Stimulated activated CD4-positive, alpha-beta T cell treated with anti-CD3 and anti-CD28 coated beads, Interleukin-12 subunit alpha, Interleukin-12 subunit beta, amount 100 ng/mL, for 48 hours (primary cell): Measurements from ENCODE around the gene PIP4K2C.
"Not testable (repeated sequence)": the region's sequence is repeated elsewhere in the genome, so short reads cannot be mapped to it uniquely, and the experiment has no call there.

Source experiments
- DNase-seq, 3 donors: peaks; one replicate each; pipeline ENCODE4 v3.0.0-alpha.2; 2020; ENCODE audit warnings: low read depth in 2 of 3, low spot score in 1 of 3

The PIP4K2C gene

DNA sequence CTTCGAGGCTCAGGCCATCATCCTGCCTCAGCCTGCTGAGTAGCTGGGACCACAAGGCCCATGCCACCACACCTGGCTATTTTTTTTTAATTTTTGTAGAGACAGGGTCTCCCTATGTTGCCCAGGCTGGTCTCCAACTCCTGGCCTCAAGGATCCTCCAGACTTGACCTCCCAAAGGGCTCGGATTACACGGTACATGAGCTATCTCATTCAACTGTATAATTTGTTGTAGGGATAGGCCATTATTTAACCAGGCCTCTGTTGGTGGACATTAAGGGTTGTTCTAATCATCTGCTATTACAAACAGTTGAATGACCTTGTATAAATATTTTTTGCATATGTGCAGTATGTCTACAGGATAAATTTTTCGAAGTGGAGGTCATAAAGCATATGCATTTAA, 32.1 kb upstream of the PIP4K2C start:
- DNase-seq = no peak

DNA sequence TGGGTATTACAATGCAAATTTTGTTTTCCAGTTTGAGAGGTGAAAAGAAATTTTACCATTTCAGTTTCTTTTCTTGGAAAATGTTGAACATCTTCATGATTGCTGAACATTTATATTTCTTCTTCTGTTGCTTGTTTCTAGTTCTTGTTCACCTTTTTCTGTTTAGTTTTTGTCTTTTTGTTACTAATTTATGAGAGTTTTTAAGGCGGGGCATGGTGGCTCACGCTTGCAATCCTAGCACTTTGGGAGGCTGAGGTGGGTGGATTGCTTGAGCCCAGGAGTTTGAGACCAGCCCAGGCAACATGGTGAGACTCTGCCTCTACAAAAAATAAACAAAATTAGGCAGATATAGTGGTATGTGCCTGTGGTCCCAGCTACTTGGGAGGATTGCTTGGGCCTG, 30.5 kb upstream of the PIP4K2C start:
- DNase-seq = no peak

DNA sequence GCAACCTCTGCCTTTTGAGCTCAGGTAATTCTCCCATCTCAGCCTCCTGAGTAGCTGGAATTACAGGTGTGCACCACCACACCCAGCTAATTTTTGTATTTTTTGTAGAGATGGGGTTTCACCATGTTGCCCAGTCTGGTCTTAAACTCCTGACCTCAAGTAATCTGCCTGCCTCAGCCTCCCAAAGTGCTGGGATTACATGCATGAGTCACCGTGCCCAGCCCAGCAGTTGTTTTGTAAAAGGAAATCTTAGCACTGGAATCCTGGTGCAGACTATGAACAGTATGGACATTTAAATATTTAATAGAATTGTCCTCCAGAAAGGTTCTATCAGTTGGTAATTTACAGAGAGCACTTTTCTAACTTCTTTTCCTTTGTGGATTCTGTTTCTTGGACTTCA, 29.9 kb upstream of the PIP4K2C start:
- not testable (repeated sequence) for DNase-seq

DNA sequence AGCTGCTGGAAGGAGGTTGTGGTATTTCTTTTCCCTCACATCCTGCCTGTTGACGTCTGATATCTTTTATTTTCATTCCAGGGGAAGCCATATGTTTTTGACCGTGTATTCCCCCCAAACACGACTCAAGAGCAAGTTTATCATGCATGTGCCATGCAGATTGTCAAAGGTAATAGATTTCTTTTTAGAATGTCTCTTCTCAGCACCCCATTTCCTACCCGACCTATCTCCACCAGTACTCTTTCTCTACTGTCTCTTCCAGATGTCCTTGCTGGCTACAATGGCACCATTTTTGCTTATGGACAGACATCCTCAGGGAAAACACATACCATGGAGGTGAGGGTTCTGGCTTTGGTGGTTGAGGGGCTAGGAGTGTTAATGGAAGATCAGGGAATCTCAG, 27.6 kb upstream of the PIP4K2C start:
- DNase-seq = no peak

DNA sequence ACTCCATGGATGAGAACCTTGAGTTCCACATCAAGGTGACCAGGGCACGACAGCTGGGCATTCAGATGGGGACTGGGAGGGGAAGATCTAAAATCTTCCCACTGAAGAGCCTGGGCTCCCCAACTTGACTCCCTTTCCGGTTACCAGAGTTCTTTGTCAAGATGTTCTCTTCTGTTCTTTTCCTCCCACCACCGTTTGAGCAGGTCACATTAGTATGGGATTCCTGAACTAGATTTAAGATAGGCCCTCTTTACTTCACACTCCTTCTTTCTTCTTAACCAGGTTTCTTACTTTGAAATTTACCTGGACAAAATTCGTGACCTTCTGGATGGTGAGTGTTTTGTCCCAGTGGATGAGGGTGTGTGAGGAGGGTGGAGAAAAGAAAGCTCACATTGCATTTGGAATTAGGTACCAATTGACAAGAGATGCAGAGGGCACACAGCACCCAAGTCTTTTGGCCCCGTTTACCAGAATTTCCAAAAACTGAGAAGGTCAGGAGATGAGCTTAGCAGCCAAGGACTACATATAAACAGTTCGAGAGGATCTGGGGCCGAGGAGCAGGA, 26.7 kb upstream of the PIP4K2C start:
- DNase-seq = no peak

DNA sequence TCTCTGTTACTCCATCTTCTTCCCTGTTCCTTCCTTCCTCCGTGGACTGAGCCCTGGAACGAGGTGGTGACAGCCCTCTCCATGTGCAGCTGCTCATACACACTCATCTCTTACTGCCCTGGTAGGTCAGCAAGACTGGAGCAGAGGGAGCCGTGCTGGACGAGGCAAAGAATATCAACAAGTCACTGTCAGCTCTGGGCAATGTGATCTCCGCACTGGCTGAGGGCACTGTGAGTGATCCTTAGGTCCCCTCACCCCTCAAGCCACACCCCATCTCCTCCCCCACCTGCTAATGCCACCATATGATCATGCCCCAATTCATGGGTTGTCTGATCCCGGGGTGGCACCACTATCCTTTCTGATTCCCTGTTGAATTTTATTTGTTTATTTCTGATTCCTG, 22.2 kb upstream of the PIP4K2C start:
- no peak for DNase-seq

DNA sequence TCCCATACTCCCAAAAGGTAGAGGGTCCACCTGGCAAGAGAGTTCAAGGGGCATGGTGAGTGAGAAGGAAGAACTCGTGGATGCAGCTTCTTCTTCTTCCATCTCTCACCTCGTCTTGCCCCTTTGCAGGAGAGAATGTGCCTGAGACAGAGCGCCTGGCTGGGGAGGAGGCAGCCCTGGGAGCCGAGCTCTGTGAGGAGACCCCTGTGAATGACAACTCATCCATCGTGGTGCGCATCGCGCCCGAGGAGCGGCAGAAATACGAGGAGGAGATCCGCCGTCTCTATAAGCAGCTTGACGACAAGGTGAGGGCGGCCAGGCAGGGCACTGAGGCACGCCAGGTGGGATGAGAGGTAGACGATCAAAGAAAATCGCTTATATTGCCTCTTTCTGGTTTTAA, 21.1 kb upstream of the PIP4K2C start:
- DNase-seq = no peak

DNA sequence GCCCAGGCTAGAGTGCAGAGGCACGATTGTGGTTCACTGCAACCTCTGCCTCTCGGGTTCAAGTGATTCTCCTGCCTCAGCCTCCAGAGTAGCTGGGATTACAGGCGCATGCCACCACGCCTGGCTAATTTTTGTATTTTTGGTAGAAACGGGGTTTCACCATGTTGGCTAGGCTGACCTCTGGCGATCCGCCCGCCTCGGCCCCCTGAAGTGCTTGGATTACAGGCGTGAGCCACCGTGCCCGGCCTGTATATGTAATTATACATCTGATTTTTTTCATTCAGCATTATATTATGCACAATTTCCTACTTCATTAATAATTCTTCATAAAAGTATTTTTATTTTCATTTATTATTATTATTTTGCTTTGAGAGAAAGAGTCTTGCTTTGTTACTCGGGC, 20.6 kb upstream of the PIP4K2C start:
- DNase-seq = not testable (repeated sequence)

DNA sequence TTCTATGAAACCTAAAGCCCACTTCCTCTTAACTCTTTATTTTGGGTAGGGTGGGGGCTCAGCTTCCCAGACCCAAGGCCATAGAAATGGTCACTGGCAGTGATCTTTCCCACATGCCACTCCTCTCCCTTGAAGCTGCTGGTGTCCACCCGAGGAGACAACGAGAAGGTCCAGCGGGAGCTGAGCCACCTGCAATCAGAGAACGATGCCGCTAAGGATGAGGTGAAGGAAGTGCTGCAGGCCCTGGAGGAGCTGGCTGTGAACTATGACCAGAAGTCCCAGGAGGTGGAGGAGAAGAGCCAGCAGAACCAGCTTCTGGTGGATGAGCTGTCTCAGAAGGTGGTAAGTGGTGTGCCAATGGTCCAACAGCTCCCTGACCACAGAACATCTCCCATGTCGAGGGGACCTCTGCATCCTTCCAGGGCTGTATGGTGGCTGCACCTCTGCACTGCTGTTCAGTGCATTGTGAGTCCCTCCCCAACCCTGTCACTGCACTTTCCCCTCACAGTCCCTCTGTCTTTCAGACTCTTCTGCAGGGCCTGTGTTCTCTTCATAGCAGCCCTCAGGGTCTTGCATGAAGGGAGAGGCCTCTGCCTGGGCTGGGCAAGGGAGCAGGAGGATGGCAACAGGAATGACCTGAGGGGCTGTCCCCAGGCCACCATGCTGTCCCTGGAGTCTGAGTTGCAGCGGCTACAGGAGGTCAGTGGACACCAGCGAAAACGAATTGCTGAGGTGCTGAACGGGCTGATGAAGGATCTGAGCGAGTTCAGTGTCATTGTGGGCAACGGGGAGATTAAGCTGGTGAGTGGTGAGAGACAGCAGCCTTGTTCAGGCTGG, 18.8 kb upstream of the PIP4K2C start:
- DNase-seq = no peak

DNA sequence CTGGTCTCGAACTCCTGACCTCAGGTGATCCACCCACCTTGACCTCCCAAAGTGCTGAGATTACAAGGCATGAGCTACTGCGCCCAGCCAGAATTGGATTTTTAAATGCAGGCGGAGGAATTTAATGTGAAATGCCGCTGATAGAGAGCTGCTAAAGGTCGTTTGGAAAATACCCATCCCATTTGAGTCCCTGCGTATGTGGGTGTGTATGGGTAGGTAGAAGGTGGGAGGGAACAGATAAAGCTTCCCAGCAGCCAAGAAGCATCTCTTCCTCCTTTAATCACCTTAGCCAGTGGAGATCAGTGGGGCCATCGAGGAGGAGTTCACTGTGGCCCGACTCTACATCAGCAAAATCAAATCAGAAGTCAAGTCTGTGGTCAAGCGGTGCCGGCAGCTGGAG, 16.2 kb upstream of the PIP4K2C start:
- DNase-seq = no peak

DNA sequence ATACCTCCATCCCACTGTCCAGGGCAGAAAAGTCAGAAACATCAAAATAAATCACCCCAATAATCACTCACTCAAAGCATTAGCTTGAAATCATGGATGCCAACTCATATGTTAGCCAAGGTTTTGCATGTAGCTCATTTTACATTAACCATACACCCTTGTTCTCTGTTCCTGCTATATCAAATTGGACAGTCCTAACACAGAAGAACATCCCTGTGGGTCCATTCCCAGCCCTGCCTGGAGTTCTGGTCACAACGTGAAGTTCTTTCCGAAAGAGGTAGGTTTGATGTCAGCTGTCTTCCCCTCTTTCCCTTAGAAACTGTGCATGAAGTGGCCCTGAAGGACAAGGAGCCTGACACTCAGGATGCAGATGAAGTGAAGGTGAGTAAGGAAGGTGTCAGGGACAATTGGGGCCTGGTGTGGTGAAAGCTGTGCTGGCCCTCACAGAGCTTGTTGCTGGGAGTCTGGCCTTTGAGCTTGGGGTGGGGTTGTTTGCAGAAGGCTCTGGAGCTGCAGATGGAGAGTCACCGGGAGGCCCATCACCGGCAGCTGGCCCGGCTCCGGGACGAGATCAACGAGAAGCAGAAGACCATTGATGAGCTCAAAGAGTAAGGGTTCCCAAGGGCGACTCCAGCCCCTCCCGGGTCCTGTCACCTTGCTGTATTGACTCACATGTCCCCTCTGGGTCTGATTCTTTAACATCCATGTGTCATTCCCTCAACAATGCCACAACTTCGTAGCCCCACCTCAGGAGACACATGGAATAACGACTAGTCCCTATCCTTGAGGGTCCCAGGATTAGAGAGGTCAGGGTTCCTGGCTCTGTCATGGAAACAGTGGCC, 15.0 kb upstream of the PIP4K2C start:
- DNase-seq = no peak

DNA sequence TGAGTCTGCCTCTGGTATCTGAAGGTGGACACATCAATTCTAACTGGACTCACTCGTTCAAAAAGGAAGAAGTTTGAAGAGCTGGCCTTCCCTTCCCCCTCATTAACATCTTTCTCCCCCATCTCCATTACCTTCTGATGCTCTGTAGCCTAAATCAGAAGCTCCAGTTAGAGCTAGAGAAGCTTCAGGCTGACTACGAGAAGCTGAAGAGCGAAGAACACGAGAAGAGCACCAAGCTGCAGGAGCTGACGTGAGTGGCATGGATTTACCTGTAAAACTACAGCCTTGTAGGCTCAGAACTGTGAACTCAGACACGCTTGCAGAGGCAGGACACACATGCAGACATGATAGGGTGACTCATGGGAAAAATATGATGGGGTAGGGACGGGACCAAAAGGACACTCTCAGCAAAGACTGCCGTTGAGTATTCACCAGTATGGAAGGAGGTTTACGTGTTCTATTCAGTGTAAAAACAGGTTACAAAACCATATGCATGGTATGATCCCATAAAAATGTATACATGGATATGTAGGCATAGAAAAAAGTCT, 14.3 kb upstream of the PIP4K2C start:
- DNase-seq = no peak

DNA sequence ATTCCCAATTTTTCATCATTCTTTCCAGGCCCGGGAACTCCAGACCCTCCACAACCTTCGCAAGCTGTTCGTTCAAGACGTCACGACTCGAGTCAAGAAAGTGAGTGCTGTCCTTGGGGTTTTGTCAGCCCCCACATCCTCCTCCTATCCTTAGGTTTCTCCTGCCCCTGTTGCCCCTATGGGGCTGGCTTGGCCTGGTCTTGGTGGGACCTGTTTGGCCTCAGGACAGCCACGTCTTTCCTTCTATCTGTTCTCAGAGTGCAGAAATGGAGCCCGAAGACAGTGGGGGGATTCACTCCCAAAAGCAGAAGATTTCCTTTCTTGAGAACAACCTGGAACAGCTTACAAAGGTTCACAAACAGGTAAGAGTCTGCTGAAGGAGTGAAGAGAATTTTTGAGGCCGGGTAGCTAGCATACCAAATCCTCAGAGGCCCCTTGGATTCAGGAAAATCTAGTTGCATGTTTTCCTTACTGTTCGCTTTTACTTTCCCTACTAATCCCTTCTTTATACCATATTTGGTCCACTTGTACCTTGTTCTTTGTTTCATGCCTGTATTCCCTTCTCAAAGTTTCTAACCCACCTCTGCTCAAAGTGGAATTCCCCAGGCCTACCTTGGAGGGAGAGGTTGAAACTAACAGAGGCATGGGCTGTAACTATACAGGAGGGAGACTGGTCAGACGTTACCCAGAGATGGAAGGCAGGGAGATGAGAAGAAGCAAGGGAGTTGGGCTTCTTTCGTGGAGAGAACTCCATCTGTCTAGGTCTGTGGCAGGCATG, 12.8 kb upstream of the PIP4K2C start:
- DNase-seq = no peak

DNA sequence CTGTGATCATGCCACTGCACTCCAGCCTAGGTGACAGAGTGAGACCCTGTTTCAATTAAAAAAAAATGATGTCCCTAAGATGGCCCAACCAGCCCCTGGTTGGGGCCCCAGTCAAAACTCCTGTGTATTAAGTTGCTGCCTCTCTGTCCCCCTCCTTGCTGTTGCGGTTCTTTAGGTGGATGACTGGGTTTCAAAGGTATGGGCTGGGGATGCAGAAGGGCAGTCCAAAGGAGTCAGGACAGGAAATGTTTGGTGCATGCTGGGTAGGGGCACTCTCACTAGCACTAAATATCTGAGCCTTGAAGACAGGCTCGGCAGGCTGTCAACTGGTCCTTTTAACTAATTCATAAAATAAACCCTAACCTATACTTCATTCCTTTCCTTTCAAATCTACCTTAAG, 12.0 kb upstream of the PIP4K2C start:
- DNase-seq = no peak

DNA sequence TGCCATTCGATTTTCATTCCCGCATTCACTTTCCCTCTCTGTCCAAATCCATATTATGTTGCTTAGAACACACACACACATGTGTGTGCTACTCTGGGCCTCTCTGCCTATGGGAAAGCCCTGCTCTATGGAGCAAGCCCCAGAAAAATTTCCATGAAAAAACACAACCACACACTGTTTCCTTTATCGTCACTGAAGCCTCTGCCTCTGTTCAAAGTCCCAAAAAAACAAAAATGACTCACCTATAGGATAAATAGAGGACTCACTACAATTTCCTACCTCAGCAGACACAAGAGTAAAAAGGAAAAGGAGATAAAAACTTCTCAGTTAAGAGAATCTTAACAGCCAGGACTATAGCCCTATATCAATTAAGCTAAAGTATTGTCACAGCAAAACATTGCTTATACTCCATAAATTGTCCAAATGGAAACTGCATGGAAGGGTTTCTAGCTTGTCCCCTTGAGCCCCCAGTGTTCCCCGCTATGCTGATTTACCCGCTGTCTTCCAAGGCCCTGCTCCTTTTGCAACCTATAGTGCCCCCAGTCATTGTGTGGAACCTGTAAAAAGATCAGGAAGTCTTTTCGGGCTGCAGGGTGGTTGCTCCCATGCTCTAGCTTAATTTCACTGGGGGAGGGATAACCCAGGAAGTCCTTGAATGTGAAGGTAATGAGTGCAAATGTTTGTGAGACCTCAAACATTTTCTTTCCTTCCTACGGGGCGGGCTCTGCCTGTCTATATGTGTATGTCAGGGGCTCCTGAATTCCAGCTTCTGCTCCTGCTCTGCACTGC, 11.1 kb upstream of the PIP4K2C start:
- no peak for DNase-seq

DNA sequence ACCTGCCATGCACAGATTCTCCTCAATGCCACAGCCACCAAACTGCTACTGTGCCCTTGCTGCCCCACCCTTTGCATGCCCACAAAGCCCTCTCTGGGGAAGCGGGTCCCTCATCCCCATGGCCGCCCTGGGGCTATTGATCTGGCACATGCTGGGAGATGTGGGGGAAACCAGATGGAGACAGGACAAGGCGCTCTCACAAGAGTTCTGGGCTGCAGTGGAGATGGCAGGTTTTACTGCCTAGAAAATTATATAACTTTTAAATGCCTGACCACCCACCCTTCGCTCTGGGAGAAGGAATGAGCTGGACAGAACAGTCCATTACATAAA, 10.6 kb upstream of the PIP4K2C start:
- no peak for DNase-seq

DNA sequence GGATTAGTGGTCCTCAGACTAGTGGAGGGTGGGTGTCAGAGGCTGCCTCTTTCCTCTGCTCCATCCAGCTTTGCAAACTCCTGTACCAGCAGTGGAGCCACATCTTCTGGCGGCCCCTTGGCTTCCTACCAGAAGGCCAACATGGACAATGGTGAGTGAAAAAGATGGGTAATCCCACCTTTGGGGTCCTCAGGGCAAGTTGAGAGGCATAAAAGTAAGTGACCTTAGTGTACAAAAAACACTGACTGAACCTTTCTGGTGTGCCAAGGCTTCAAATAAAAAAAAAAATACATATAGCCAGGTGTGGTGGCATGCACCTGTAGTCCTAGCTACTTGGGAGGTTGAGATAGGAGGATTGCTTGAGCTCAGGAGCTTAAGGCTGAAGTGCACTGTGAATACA, 9.2 kb upstream of the PIP4K2C start:
- no peak for DNase-seq

DNA sequence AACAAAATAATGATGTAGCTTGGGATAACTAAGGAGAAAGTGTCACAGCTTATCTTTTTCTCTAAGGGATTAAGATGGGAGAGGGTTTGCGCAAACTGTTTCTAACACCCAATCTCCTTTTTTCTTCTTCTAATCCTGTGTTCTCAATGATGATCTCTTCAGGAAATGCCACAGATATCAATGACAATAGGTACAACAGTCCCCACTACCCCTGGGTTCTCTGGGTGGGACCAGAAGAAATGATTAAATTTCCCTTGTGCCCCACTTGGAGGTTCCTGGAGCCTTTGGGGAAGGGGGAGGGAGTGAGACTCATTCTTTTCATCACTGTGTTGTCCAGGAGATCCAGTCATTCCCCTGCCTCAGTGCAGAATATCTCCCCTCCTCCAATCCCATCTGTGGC, 8.6 kb upstream of the PIP4K2C start:
- no peak for DNase-seq

DNA sequence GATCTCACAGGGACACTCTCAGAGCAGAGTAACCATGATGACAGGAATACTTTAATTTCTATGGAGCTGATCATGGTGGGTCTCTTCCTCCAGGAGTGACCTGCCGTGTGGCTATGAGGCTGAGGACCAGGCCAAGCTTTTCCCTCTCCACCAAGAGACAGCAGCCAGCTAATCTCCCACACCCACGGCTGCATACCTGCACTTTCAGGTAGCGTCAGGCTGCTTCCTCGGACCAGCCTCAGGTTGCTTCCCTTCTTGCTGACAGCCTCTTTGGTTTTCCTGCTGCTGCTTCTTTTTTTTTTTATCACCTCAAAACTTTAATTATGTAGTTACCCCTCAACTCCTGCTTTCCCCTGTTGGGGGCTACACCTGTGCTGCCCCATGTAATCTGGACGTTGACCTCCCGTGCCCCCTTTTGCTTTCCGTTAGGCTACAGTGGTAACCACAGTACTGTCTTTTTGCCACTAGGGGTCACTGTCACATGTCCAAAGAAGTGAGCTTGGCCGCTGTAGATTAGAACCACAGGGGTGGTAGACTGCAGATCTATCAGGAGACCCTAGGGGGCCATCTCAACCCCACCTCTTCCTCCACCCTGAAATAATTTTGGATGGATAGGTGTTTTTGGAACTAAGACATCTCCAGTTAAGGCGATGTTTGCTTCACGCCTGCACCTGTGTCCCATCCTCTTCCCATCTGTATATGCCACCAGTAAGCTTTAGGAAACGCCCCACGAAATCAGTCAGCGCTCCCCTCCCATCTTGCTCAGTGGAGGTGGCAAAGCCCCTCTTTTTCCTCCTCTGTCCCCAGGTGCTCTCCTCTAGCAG, 7.8 kb upstream of the PIP4K2C start:
- peak; percentile 34 to 77 (median 49) for DNase-seq

DNA sequence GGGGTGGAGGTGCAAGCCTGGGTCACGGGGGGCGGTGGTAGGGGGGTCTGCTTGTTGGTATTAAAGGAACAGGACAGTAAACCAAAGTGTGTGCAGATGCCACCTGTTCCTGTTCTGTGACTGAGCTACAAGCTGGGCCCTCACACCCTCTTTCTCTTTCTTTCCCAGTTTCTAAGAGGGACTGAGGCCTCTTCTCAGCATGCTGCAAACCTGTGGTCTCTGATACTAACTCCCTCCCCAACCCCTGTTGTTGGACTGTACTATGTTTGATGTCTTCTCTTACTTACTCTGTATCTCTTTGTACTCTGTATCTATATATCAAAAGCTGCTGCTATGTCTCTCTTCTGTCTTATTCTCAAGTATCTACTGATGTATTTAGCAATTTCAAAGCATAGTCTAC, 6.9 kb upstream of the PIP4K2C start:
- no peak for DNase-seq
